GM12874 (cell line): ENCODE results near the gene NADSYN1.

Source experiments
- CTCF ChIP-seq: IDR thresholded peaks from 2 replicates; pipeline ENCODE4 v1.5.1; 2011; ENCODE audit warnings: low read depth, mild to moderate bottlenecking, control low read depth, low read length, moderate library complexity; ENCODE audit not compliant: insufficient read depth

Gene NADSYN1

GRCh38 chr11:71490731-71491390 lies 37.9 kb downstream of the NADSYN1 start:
- no peak for TF ChIP-seq CTCF

GRCh38 chr11:71491531-71491930 lies 38.5 kb downstream of the NADSYN1 start:
- no peak for TF ChIP-seq CTCF

- no peak for TF ChIP-seq CTCF
These were observed 38.9 kb downstream of the NADSYN1 start for GRCh38 chr11:71491940-71492339.

DNA sequence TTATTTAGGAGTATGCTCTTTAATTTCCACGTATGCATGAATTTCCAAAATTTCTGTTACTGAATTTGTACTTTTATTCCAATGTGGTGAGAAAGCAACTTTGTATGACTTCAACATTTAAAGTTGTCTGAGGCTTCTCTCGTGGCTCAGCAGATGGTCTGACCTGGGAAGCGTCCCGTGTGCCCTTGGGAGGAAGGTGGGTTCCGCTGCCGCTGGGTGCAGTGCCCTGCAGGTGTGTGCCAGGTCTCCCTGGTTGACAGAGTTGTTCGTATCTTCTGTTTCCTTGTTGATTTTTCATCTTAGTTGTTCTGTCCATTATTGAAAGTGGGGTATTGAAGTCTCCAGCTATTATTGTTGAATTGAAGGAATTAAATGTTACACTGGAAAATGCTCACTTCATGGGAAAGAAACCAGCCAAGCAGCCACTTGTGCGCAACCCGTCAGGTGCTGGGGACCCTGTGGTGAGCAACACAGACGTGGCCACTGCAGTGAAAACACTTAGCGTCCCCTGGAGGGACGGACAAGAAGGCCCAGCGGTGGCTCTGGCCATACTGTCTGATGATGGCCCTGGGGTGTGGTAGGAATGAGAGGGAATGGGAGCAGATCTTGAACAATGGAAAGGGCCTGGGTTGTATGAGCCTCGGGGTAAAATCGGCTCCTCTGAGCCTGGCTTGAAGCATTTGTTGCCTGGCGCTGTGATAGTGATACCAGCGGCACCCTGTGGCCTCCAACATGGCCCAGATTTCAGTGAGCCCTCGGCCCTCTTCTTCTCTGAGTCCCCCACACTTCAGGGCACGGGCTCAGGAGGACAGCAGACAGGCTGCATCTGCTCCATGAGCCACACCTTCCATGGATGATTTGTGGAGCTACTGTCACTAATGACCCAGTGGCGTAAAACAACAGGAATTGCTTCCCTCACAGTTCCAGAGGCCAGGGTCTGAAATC lies 42.6 kb downstream of the NADSYN1 start:
- no peak for TF ChIP-seq CTCF

DNA sequence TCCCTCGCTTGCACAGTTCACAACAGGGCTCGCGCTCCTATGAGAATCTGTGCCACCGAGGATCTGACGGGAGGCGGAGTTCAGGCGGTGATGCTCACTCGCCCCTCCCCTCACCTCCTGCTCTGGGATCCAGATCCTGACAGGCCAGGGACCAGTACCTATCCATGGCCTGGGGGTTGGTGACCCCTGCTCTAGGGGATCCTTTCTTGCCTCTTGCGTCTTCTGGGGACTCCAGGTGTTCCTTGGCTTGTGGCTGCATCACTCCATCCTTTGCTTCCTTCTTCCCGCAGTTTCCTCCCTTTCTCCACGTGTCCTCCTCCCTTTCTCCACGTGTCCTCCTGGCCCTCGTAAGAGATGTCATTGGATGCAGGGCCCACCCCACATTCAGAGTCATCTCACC lies 43.4 kb downstream of the NADSYN1 start:
- TF ChIP-seq CTCF, result no peak

- TF ChIP-seq CTCF, result no peak
These were observed 45.1 kb downstream of the NADSYN1 start for GRCh38 chr11:71498091-71498490.

GRCh38 chr11:71499125-71499524 lies 46.1 kb downstream of the NADSYN1 start:
- TF ChIP-seq CTCF, result no peak
